Cerebellar cortex (tissue), 1 donor: ENCODE measurements around the gene HJURP.

Experiments
- DNase-seq: peaks from one replicate; pipeline ENCODE4 v3.0.0-alpha.2; 2015; ENCODE audit warnings: low spot score

The HJURP gene

DNA sequence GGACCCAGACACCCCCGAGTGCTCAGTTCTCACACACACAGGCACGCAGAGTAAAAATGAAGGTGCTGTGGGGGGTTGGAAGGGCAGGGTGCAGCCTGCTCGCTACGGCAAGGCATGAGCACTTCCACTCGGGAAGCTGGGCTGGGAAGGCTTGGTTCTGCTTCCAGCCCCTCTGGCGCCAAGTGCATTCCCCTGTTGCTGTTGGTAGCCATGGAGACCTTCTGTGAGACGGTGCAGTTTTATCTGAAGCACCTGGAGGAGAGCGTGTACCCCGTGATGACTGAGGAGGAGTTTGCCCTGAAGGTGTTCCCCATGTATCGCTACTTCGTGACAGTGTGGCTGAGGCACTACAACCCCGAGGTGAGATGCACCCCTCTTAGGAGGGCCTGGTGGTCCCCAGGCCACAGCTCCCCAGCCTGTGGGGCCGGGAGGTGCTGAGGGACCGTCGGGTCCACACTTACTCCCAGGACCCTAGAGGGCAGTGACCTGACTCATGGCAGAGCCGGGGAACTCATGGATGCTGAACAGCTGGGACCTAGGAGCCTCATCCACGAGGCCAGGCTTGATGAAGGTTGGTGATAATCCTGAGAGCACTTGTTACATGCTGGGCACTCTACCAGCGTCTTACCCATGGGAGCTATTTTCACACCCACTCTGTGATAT is 60.7 kb downstream of the HJURP start:
- no peak for DNase-seq

DNA sequence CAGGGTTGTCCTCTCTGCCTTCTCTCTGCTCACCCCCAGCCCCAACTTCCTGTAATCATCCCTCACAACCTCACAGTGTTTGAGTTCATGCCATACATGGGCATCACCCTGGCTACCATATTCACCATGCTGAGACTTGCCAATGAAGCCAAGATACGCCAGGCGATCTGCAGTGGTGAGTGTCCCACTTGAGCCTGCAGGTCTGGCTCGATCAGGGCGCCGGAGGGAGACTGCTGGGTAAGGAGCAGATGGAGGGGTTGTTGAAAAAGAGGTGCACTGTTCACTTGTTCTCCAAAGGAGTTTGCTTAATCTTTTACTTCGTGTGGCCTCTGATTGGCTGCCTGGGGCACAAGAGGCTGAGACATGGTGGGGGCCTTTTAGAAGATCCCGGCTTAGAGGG is 61.6 kb downstream of the HJURP start:
- DNase-seq = no peak

DNA sequence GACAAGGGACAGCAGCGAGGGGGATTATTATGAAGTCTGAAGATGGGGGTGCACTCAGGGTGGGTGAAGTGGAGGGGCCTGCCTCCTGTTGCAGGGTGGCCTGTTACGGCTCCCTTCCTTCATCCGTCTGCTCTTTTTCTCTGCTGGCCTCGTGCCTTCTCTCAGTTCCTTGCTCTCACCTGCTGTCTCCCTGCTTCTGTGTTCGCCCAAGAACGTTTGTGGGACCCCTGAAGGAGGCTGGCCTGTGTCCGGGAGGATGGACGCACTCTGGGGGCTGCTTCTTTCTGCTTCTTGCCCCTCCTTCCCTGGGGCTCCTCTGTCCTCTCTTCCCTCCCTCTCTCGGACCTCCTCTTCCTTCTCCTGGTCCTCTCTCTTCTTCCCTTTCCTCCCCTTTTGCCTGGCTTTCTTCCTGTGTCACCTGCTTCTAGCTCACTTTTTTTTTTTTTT is 62.4 kb downstream of the HJURP start:
- no peak for DNase-seq

DNA sequence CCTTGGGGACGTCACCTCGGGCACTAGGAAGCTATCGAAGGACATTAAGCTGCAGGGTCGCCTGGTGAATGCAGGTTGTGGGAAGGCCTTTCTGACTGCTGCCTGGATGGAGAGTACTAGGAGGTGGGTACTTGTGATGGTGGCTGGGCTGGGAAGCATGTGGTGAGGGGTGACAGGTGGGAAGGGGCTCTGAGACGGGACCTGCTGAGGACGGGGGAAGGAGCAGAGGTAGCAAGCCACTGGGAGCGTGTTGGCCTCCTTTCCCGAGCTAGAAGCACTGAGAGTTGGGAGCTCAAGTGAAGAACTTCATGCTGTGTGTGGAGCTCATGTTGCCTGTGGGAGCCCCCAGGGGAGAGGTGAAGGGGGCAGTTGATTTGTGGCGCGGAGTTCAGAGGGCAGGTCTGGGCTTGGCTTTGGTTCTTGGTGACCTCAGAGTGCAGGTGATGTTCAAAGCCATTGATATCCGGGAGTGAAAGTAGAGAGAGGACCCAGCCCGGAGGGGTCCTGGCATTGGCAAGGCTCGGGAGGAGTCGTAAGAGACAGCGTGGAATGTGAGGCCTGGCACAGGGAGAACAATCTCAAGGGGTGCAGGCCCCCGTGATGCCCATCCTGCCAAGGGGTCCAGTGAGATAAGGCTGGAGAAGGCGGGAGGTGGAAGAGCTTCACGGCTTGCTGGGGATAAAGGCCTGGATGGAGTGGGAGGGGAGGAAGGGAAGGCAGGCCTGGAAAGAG is 63.0 kb downstream of the HJURP start:
- no peak for DNase-seq

GRCh38 chr2:233789554-233789953 is 64.8 kb downstream of the HJURP start:
- DNase-seq = no peak
